ENCODE measurements around the gene ANKRD13C.

GRCh38 chr1:70220015-70220414, 134.5 kb downstream of the ANKRD13C start:
- TF ChIP-seq CTCF (IDR thresholded peaks at IDR 0.05 in 4 of 5, conservative IDR thresholded peaks at IDR 0.05 in 1 of 5) (no peak), POLR2A (IDR thresholded peaks at IDR 0.05) (no peak)

All from gastrocnemius medialis (tissue), 4 donors.